GM18511 (cell line): ENCODE data around the gene AMBRA1.
"Not testable (repeated sequence)": the region's sequence is repeated elsewhere in the genome, so short reads cannot be mapped to it uniquely, and the experiment has no call there.

Experiments
- ATAC-seq: cut with Tn5 transposase; IDR thresholded peaks from one replicate; pipeline ENCODE4 v1.9.1; 2021; ENCODE audit warnings: mild to moderate bottlenecking, moderate library complexity; ENCODE audit not compliant: unreplicated experiment

AMBRA1 gene

DNA sequence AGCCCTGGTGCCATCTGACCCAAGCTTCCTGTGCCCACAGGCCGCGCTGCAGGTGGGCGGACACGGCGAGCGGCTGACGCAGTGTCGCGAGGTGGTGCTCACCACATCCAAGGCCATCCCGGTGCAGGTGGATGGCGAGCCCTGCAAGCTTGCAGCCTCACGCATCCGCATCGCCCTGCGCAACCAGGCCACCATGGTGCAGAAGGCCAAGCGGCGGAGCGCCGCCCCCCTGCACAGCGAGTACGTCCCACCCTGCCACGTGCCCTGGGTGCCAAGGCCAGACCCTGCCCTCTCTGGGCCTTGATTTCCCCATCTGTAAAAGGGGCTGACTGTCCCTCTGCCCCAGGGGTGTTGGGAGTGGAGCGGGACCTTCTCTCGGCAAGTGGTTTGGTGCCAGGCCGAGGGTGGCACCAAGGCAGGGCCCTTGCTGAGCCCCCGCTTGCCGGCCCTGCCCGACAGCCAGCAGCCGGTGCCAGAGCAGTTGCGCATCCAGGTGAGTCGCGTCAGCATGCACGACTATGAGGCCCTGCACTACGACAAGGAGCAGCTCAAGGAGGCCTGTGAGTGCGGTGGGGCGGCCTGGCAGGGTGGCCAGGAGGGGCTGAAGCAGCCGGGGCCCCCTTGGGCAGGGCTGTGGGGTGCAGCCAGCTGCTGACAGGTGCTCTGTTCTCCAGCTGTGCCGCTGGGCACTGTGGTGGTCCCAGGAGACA, 218.3 kb downstream of the AMBRA1 start:
- no peak for ATAC-seq

- ATAC-seq = no peak
These were observed 219.0 kb downstream of the AMBRA1 start for GRCh38 chr11:46374815-46375214.

DNA sequence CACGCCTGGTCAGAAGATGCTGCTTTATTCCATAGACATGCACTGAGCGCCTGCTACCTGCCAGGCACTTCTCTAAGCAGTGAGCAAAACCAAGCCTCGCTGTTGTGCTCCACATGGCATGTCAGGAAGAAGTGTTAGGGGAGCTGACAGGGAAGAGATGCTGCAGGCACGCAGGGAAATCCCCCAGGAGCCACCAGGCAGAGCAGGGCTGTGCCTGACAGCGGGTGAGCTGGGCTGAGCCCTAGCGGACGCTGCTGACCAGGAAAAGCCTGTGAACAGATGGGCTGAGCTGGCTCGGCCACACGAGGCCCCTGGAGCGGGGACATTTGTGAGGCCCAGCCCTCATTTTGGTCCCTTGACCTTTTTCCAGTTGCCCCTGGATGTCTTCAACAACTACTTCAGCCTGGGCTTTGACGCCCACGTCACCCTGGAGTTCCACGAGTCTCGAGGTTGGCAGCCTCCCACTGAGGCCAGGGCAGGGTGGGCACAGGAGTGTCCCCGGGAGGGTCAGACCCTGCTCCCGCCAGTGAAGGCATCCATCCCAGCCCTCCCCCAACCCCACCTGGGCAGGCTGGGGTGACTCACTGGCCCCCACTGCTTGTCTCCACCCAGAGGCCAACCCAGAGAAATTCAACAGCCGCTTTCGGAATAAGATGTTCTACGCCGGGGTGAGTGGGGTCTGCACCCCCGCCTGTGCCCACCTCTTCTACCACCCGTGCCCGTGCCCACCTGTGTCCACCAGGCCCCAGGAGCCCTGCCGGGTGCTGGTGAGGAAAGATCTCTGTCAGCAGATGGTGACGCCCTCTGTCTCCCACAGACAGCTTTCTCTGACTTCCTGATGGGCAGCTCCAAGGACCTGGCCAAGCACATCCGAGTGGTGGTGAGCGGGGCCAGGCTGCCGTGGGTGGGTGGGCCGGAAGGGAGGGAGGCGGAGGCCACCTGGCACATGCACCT, 219.8 kb downstream of the AMBRA1 start:
- ATAC-seq = no peak

GRCh38 chr11:46372501-46372900, 221.3 kb downstream of the AMBRA1 start:
- ATAC-seq = not testable (repeated sequence)

DNA sequence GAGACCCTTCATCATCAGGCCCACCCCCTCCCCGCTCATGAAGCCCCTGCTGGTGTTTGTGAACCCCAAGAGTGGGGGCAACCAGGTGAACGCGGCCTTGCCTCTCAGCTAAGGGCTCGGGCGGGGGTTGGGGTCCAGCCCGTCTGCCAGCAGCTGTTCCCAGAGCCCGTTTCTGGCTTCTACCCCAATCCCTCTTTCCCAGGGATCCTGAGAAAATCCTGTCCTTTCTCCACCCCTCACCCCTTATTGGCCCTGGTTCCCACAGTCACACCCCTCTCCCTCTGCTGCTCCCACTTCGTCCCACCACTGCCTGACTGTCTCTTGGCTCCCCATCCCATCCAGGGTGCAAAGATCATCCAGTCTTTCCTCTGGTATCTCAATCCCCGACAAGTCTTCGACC, 221.7 kb downstream of the AMBRA1 start:
- ATAC-seq = no peak

- ATAC-seq = not testable (repeated sequence)
These were observed 222.6 kb downstream of the AMBRA1 start for GRCh38 chr11:46371262-46371661.

GRCh38 chr11:46370253-46370652, 223.6 kb downstream of the AMBRA1 start:
- ATAC-seq = no peak

GRCh38 chr11:46369458-46370152, 224.2 kb downstream of the AMBRA1 start:
- no peak for ATAC-seq

DNA sequence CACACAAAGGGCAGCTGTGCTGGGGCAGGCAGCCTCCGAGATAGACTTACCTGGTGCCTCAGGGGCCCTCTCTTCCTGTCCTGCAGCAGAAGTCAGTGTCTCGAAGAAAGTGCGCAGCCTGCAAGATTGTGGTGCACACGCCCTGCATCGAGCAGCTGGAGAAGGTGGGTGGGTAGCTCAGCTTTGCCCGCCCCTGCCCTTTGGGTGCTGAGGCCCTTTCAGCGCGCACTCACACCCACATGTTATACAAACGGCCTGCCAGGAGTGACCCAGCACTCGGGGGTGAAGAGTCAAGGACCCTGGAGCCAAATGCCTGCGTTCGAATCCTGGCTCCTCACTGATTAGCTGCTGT, 225.9 kb downstream of the AMBRA1 start:
- ATAC-seq = no peak

DNA sequence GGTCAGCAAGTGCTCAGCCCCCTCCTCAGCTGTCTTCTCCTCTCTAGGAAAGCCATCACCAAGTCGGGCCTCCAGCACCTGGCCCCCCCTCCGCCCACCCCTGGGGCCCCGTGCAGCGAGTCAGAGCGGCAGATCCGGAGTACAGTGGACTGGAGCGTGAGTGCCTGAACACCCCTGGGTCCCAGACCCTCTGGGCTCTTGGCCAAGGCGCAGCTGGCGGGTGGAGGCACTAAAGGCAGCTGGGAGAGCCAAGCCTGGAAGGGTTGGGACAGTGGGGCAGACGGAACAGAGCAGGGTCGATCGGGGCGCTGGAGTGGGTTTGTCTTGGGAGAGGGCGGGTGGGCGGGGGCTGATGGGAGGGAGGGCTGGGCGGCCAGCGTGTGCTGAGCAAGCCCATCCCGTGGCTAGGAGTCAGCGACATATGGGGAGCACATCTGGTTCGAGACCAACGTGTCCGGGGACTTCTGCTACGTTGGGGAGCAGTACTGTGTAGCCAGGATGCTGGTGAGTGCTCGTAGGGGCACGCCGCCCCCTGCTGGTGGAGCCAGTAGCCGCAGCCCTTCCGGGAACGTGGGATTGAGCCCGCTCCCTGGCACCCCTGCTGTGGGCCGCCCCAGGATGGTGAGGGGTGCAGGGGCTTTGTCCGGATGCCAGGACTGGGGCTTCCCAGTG, 226.4 kb downstream of the AMBRA1 start:
- peak; percentile 76 for ATAC-seq

GRCh38 chr11:46366661-46367161, 227.1 kb downstream of the AMBRA1 start:
- ATAC-seq = no peak

DNA sequence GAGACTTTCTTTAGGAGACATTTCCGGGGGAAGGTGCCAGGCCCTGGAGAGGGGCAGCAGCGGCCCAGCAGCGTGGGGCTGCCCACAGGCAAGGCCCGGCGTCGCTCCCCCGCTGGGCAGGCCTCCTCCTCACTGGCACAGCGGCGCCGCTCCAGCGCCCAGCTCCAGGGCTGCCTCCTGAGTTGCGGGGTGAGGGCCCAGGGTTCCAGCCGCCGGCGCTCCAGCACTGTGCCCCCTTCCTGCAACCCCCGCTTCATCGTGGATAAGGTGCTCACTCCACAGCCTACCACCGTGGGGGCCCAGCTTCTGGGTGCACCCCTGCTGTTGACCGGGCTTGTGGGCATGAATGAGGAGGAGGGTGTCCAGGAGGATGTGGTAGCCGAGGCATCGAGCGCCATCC, 227.6 kb downstream of the AMBRA1 start:
- no peak for ATAC-seq

DNA sequence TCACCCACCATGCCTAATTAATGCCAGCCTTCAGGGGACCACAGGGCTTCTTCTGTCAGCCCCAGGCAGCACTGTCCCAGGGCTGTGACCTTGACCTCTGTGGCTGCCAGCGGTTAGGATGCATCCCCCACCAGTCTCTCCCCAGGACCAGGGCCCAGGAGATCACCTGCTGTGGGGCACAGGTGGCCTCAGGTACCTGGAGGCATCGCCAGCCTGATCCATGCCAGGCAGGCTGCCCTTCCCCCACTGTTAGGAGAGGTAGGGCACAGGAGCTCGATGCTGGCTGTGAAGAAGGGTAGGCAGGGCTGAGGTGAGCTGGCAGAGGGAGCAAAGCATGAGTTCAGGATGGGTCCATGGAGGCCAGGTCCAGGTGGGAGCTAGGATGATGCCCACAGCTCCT, 229.0 kb downstream of the AMBRA1 start:
- no peak for ATAC-seq

- no peak for ATAC-seq
These were observed 229.8 kb downstream of the AMBRA1 start for GRCh38 chr11:46364056-46364455.

GRCh38 chr11:46363455-46364005, 230.3 kb downstream of the AMBRA1 start:
- ATAC-seq = no peak

DNA sequence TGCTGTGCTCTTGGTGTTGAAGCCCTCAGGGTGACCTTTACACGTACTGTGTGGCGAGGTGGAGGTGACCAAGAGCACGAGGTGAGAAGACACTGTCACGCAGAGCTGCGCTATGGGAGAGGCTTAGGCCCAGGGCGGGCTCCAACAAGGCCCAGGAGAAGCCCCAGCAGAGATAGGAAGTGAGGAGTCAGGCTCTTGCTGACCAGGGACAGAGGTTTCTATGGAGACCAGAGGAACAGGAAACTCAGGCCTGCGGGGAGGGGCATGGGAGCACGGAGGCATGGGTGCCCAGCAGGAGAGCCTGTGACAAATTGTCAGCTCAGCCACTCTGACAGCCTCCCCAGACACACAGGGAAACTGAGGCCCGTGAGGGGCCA, 230.8 kb downstream of the AMBRA1 start:
- no peak for ATAC-seq

DNA sequence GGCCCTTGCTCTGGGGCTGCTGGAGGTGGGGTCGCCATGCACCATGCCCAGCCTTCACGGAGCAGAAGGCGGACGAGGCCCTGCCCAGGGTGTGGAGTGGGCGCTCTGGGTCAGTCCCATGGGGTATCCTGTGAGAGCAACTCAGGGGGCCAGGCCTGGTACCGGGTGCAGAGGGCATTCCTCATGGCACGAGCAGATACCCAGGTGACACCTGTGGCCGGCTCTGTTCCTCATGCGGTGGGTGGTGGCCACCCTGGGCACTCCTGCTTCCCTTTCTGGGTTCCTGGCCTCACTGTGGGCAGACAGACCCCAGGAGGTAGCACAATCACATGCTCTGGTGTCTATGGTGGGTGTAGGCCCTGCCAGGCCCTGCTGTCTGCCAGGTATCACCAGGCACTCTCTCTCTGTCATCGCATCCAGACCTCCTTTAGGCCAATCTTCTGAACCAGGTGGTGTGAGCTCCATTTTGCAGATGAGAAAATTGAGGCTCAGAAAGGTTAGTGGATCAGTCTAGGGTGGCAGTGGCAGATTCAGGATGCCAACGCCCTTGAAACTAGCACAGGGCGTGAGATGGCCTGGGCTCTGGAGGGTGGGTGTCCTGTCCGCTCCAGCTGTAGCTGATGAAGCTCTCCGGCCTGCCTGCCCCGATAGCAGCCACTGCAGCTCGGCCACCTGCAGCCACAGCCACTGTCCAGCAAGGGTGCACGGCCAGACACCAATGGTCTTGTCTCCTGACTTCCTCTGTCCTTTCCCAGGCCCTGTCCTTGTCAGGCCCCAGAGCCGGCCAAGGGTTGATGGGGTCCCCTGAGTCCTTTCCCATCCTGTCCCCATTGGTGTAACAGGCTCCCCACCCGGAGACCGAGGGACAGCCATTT, 231.4 kb downstream of the AMBRA1 start:
- ATAC-seq = no peak

- peak; percentile 96 for ATAC-seq
These were observed 232.3 kb downstream of the AMBRA1 start for GRCh38 chr11:46361283-46362155.

DNA sequence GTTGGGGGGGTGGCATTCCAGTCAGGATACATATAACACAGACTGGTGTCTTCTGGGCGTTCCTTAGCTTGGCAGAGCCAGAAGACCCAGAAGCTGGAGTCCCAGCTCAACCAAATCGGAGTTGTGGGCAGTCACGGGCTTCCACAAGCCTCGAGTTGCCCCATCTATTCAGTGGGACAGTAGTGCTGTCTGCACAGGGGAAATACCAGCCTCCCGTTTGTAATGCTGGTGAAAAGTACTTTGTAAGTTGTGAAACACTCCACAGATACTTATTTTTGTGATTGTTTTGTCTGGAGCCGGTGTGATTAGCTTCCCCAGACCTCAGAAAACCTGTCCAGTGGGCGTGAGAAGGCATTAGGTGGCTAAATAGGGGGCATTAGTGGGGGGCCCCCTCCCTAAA, 232.9 kb downstream of the AMBRA1 start:
- ATAC-seq = peak; percentile 30
